Suprapubic skin (tissue), 4 donors: ENCODE results near the gene SETD7. TPM values are rescaled to one million over a fixed set of nuclear protein-coding genes. Genes with fewer than 3 reads are reported as not detected.

Experiments used
- DNase-seq, 2 donors: peaks; one replicate each; pipeline ENCODE4 v3.0.0-alpha.2; 2019; ENCODE audit warnings: low spot score in 2 of 2
- H3K27ac ChIP-seq: fragments of 200-600 bp; sonication (generic); one replicate; pipeline ENCODE4 v1.5.1; 2019
- H3K27me3 ChIP-seq: fragments of 200-600 bp; sonication (generic); one replicate; pipeline ENCODE4 v1.5.1; 2019
- H3K36me3 ChIP-seq: fragments of 200-600 bp; sonication (generic); one replicate; pipeline ENCODE4 v1.5.1; 2019
- H3K4me1 ChIP-seq: fragments of 200-600 bp; sonication (generic); one replicate; pipeline ENCODE4 v1.5.1; 2019
- H3K4me3 ChIP-seq: fragments of 200-600 bp; sonication (generic); one replicate; pipeline ENCODE4 v1.5.1; 2019; ENCODE audit warnings: mild to moderate bottlenecking
- H3K9me3 ChIP-seq: fragments of 200-600 bp; sonication (generic); one replicate; pipeline ENCODE4 v1.5.1; 2019
- EP300 ChIP-seq: sonication (generic); formaldehyde crosslinking; IDR thresholded peaks from one replicate; pipeline ENCODE4 v1.6.1; 2017; ENCODE audit warnings: antibody characterized with exemption
- POLR2A ChIP-seq, 2 donors: fragments of 450-650 bp; IDR thresholded peaks; one replicate each; pipeline ENCODE4 v1.6.1; 2017; ENCODE audit warnings: antibody characterized with exemption in 2 of 2, mild to moderate bottlenecking in 2 of 2, moderate library complexity in 2 of 2
- POLR2AphosphoS5 ChIP-seq, 3 donors: sonication (generic); formaldehyde crosslinking; IDR thresholded peaks; one replicate each; pipeline ENCODE4 v1.6.1; 2017; ENCODE audit warnings: antibody characterized with exemption in 3 of 3
- WGBS: methylation state at CpG from one replicate; pipeline ENCODE4 v1.1.5; 2018; 5-methylcytosine and 5-hydroxymethylcytosine counted together
- total RNA-seq, 4 donors: library from RNA; depleted of rRNA; stranded (reverse); fragments of >200 nt; gene quantifications; one replicate each; pipeline ENCODE4 v1.1.0, GENCODE V29; 2016
- TF ChIP-seq, protein P1 (sequence below), 2 donors: fragments of 200-600 bp in 1 of 2; fragments of 450-650 bp in 1 of 2; sonication (generic) in 1 of 2; IDR thresholded peaks; one replicate each; pipeline ENCODE4 v1.5.1; 2016 to 2019; ENCODE audit warnings: antibody characterized with exemption in 2 of 2, mild to moderate bottlenecking in 1 of 2, moderate library complexity in 1 of 2

SETD7 gene
- total RNA-seq, 4 donors from 2014 or later, result 41.8 to 46.6 (median 43.9) TPM

GRCh38 chr4:139526928-139527327 is 29.1 kb downstream of the SETD7 start:
- H3K36me3 ChIP-seq, result peaks cover 37% of the 10 kb centered on the region

DNA sequence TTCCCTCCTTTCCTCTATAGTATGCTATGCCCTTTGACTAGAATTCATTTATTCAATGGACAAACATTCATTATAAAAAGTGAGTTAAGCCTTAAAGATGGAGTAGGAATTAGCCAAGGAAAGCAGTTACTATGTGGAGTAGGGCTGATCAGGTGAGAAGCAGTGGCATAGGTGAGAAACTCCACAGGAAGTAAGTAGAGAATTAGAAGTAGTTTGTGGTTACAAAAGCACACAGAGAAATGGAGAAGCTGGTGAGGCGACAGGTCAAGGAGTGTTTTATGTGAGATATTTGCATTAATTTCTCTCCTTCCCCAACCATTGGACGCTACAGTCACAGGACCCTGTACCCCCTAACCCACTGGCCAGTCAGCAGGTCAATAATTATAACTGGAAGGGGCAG is 30.6 kb downstream of the SETD7 start:
- no peak overlapping the region for H3K27ac ChIP-seq
- peaks cover 48% of the 10 kb centered on the region for H3K36me3 ChIP-seq
- DNase-seq, result no peak
- H3K4me1 ChIP-seq, result peaks cover 9% of the 10 kb centered on the region
- no peaks in the 10 kb centered on the region for H3K9me3 ChIP-seq
- no peak overlapping the region for H3K4me3 ChIP-seq
- H3K27me3 ChIP-seq, result no peaks in the 10 kb centered on the region
- 44% methylated on average over 2 of the region's 2 CpGs for WGBS
- no peak for TF ChIP-seq POLR2AphosphoS5 (IDR thresholded peaks at IDR 0.05)
- no peak for TF ChIP-seq POLR2A (IDR thresholded peaks at IDR 0.05)
- TF ChIP-seq, protein P1, sequence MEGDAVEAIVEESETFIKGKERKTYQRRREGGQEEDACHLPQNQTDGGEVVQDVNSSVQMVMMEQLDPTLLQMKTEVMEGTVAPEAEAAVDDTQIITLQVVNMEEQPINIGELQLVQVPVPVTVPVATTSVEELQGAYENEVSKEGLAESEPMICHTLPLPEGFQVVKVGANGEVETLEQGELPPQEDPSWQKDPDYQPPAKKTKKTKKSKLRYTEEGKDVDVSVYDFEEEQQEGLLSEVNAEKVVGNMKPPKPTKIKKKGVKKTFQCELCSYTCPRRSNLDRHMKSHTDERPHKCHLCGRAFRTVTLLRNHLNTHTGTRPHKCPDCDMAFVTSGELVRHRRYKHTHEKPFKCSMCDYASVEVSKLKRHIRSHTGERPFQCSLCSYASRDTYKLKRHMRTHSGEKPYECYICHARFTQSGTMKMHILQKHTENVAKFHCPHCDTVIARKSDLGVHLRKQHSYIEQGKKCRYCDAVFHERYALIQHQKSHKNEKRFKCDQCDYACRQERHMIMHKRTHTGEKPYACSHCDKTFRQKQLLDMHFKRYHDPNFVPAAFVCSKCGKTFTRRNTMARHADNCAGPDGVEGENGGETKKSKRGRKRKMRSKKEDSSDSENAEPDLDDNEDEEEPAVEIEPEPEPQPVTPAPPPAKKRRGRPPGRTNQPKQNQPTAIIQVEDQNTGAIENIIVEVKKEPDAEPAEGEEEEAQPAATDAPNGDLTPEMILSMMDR (IDR thresholded peaks at IDR 0.05), result no peak
- TF ChIP-seq EP300, result no peak

More at GRCh38 chr4:139526928-139527327, 29.1 kb downstream of the SETD7 start:
- Histone ChIP-seq H3K4me3 (no peak overlapping the region), H3K27ac (no peak overlapping the region), H3K4me1 (peaks cover 9% of the 10 kb centered on the region), H3K9me3 (no peaks in the 10 kb centered on the region), H3K27me3 (no peaks in the 10 kb centered on the region)
- WGBS, result 77% methylated on average over 2 of the region's 2 CpGs
- TF ChIP-seq POLR2A (IDR thresholded peaks at IDR 0.05) (no peak), EP300 (no peak), POLR2AphosphoS5 (IDR thresholded peaks at IDR 0.05) (no peak)
- TF ChIP-seq, protein P1 (IDR thresholded peaks at IDR 0.05), result no peak
- no peak for DNase-seq

- WGBS, result 83% methylated on average over 4 of the region's 4 CpGs
- H3K27ac ChIP-seq, result no peak overlapping the region
- no peaks in the 10 kb centered on the region for H3K9me3 ChIP-seq
- H3K36me3 ChIP-seq, result peaks cover 60% of the 10 kb centered on the region
- peaks cover 9% of the 10 kb centered on the region for H3K4me1 ChIP-seq
- TF ChIP-seq POLR2A (IDR thresholded peaks at IDR 0.05), result no peak
- TF ChIP-seq, protein P1 (IDR thresholded peaks at IDR 0.05), result no peak
- H3K4me3 ChIP-seq, result no peak overlapping the region
- H3K27me3 ChIP-seq, result no peaks in the 10 kb centered on the region
- no peak for DNase-seq
Observed at GRCh38 chr4:139524062-139524631, 31.9 kb downstream of the SETD7 start.

GRCh38 chr4:139523076-139523475 is 32.9 kb downstream of the SETD7 start:
- no peak overlapping the region for H3K4me3 ChIP-seq
- H3K36me3 ChIP-seq, result peaks cover 66% of the 10 kb centered on the region
- no peaks in the 10 kb centered on the region for H3K9me3 ChIP-seq
- H3K27me3 ChIP-seq, result no peaks in the 10 kb centered on the region
- TF ChIP-seq, protein P1 (IDR thresholded peaks at IDR 0.05), result no peak
- TF ChIP-seq POLR2A (IDR thresholded peaks at IDR 0.05) (no peak), EP300 (no peak), POLR2AphosphoS5 (IDR thresholded peaks at IDR 0.05) (no peak)
- H3K27ac ChIP-seq, result no peak overlapping the region
- 87% methylated on average over 1 of the region's 1 CpG for WGBS
- DNase-seq, result no peak
- H3K4me1 ChIP-seq, result peaks cover 5% of the 10 kb centered on the region

GRCh38 chr4:139522457-139522856 is 33.6 kb downstream of the SETD7 start:
- Histone ChIP-seq H3K9me3 (no peaks in the 10 kb centered on the region), H3K27me3 (no peaks in the 10 kb centered on the region), H3K4me3 (no peak overlapping the region), H3K36me3 (peaks cover 72% of the 10 kb centered on the region), H3K27ac (no peak overlapping the region), H3K4me1 (peaks cover 5% of the 10 kb centered on the region)
- 82% methylated on average over 4 of the region's 4 CpGs for WGBS
- TF ChIP-seq POLR2A (IDR thresholded peaks at IDR 0.05) (no peak), POLR2AphosphoS5 (IDR thresholded peaks at IDR 0.05) (no peak), EP300 (no peak)
- TF ChIP-seq, protein P1 (IDR thresholded peaks at IDR 0.05), result no peak
- no peak for DNase-seq
